ENCODE data around the gene RNF20.
A peak's percentile ranks its signal among the peaks of the same experiment; 100 is the strongest.

The RNF20 gene

DNA sequence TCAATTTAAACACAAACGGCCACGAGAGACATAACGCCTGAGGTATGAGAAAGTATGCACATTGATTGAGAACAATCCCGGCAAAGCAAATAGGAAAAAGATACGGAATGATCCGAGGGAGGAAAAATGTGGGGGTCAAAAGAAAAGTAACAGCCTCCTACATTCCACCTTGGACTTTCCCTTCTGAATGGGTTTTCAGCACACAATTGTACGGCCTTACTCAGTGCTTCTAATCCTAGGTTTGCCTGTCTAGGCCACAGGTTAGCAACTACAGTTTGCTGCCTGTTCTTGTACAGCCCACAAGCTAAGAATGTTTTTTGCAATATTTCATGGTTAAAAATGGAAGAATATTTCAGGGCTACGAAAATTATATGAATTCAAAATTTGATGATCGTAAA lies 46.2 kb upstream of the RNF20 start:
- no peaks in the 10 kb centered on the region for H3K9me3 ChIP-seq
- no peak for DNase-seq
- peaks cover 8% of the 10 kb centered on the region for H3K4me1 ChIP-seq
- H3K4me3 ChIP-seq (ENCODE audit: low read depth, low read length) = peak overlapping the region; percentile 96
- TF ChIP-seq, protein P1, sequence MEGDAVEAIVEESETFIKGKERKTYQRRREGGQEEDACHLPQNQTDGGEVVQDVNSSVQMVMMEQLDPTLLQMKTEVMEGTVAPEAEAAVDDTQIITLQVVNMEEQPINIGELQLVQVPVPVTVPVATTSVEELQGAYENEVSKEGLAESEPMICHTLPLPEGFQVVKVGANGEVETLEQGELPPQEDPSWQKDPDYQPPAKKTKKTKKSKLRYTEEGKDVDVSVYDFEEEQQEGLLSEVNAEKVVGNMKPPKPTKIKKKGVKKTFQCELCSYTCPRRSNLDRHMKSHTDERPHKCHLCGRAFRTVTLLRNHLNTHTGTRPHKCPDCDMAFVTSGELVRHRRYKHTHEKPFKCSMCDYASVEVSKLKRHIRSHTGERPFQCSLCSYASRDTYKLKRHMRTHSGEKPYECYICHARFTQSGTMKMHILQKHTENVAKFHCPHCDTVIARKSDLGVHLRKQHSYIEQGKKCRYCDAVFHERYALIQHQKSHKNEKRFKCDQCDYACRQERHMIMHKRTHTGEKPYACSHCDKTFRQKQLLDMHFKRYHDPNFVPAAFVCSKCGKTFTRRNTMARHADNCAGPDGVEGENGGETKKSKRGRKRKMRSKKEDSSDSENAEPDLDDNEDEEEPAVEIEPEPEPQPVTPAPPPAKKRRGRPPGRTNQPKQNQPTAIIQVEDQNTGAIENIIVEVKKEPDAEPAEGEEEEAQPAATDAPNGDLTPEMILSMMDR (IDR thresholded peaks at IDR 0.05; ENCODE audit: low read depth, low read length) = no peak
- H3K27me3 ChIP-seq = no peaks in the 10 kb centered on the region
- H3K36me3 ChIP-seq = no peaks in the 10 kb centered on the region; the same call in 1 of the 2 replicates

DNA sequence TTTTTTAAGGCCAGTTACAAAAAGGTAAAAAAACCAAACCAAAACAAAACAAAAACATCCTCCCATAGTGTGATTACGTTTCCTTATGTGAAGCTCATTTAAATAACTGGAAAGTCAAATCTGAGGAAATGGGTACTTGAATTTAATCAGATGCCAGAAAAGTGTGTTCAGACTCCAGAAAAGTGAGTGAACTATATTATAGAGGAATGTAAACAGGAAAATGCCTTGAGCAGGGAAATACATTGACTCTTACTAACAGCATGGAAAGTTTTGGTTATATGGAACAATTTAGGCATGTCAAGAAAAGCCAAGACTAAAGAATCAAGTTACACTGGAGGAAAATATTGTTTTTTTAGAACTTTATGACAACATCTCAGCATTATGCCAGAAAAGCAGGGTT lies 37.8 kb upstream of the RNF20 start:
- TF ChIP-seq, protein P1 (IDR thresholded peaks at IDR 0.05; ENCODE audit: low read depth, low read length) = no peak
- H3K4me3 ChIP-seq (ENCODE audit: low read depth, low read length) = no peak overlapping the region
- no peaks in the 10 kb centered on the region for H3K36me3 ChIP-seq
- DNase-seq = no peak
- H3K4me1 ChIP-seq = no peaks in the 10 kb centered on the region
- H3K9me3 ChIP-seq = no peaks in the 10 kb centered on the region
- H3K27me3 ChIP-seq = no peaks in the 10 kb centered on the region

DNA sequence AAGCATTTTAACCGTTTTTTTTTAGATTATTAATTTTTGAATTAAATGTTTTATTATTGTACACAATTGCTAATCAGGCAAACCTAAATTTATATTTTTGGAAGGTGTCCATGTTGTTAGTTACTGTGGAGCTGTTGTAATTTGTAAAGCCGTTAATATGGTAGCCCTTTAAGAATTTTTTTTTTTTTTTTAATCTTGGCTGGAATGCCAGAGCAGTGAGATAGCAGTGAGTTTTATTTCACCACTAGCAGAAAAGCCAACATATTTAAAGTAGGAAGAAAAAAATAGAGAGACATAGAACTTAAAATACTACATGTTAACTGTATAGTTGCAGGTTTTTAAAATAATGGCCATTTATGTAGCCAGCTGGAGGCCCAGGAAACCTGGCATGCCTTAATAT lies 35.3 kb upstream of the RNF20 start:
- no peak for DNase-seq
- H3K4me1 ChIP-seq = no peaks in the 10 kb centered on the region
- no peaks in the 10 kb centered on the region for H3K36me3 ChIP-seq
- H3K9me3 ChIP-seq = no peaks in the 10 kb centered on the region
- no peaks in the 10 kb centered on the region for H3K27me3 ChIP-seq
- TF ChIP-seq, protein P1 (IDR thresholded peaks at IDR 0.05; ENCODE audit: low read depth, low read length) = no peak
- no peak overlapping the region for H3K4me3 ChIP-seq (ENCODE audit: low read depth, low read length)

DNA sequence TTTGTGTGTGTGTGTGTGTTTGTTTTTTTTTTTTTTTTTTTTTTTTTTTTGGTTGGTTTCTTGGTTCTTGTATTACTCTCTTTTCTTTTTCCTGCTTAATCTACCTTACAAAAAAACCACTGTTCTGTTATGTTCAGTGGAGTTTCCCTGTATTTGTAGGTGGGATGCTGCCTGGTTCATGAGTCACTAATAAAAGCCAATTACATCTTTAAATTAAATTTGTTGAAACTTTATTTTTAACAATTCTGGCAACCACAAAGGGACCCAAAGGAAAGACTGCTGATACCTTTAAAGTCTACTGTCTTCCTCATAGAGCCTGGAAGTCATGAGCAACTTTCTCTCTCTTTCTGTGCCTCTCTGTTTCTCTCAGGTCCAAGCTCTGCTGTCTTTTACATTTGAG lies 29.5 kb upstream of the RNF20 start:
- H3K27me3 ChIP-seq = no peaks in the 10 kb centered on the region
- no peak for DNase-seq
- TF ChIP-seq, protein P1 (IDR thresholded peaks at IDR 0.05; ENCODE audit: low read depth, low read length) = no peak
- no peaks in the 10 kb centered on the region for H3K4me1 ChIP-seq
- no peaks in the 10 kb centered on the region for H3K36me3 ChIP-seq
- H3K9me3 ChIP-seq = peaks cover 3% of the 10 kb centered on the region; the same call in 1 of the 2 replicates
- H3K4me3 ChIP-seq (ENCODE audit: low read depth, low read length) = no peak overlapping the region

DNA sequence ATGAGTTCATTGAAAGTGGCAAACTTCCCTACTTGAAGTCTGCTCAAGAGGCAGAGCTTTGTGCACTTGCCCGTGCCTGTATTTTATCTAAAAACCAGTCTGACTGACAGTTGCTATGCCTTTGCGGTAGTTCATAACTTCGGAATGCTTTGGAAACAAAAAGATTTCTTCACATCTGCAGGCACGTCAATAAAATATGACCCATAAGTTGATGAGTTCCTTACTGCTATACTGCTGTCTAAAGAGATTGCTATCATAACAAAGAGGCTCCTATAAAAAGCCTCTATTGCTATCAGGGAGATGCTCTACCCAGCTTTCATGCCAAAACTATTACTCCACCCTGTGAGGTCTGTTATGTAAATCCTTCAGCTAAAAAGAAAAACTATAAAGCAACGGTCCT lies 25.4 kb upstream of the RNF20 start:
- H3K9me3 ChIP-seq = peaks cover 3% of the 10 kb centered on the region; the same call in 1 of the 2 replicates
- DNase-seq = no peak
- H3K27me3 ChIP-seq = no peaks in the 10 kb centered on the region
- TF ChIP-seq, protein P1 (IDR thresholded peaks at IDR 0.05; ENCODE audit: low read depth, low read length) = no peak
- no peaks in the 10 kb centered on the region for H3K36me3 ChIP-seq
- no peak overlapping the region for H3K4me3 ChIP-seq (ENCODE audit: low read depth, low read length)
- no peaks in the 10 kb centered on the region for H3K4me1 ChIP-seq

DNA sequence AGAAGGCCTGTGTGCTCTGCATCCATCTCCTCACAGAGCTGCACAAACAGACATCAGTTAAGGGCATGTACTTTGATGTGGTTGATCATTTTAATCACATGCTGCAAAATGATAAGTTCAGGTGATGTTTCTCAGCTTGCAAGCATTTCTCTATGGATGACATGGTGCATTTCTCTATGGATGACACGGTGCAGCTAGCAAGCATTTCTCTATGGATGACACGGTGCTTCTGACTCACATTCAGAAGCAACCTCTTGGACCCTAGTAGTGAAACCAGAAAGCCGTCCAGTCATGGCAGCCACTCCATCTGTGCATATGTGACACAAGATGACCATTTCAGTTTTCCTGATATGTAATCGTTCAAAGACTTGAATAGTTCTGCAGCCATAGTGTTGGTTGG lies 24.1 kb upstream of the RNF20 start:
- DNase-seq = no peak
- H3K27me3 ChIP-seq = no peaks in the 10 kb centered on the region
- no peak overlapping the region for H3K4me3 ChIP-seq (ENCODE audit: low read depth, low read length)
- H3K36me3 ChIP-seq = no peaks in the 10 kb centered on the region
- no peaks in the 10 kb centered on the region for H3K4me1 ChIP-seq
- H3K9me3 ChIP-seq = peaks cover 2% of the 10 kb centered on the region; the same call in 1 of the 2 replicates
- TF ChIP-seq, protein P1 (IDR thresholded peaks at IDR 0.05; ENCODE audit: low read depth, low read length) = no peak
